Endodermal cell (in vitro differentiated cells): ENCODE results near the gene C20orf144. TPM values are rescaled to one million over a fixed set of nuclear protein-coding genes. Genes with fewer than 3 reads are reported as not detected.

Experiments
- DNase-seq: peaks from one replicate; pipeline ENCODE4 v3.0.0-alpha.2; 2017
- H3K27ac ChIP-seq: 2 replicates; pipeline ENCODE4 v1.5.1; 2013; ENCODE audit warnings: mild to moderate bottlenecking, low read depth, low read length, moderate library complexity
- H3K27me3 ChIP-seq: 2 replicates; pipeline ENCODE4 v1.6.1; 2013; ENCODE audit warnings: mild to moderate bottlenecking, low read length, moderate library complexity; ENCODE audit not compliant: insufficient read depth, control insufficient read depth, poor library complexity, severe bottlenecking
- H3K36me3 ChIP-seq: 2 replicates; pipeline ENCODE4 v1.7.0; 2013; ENCODE audit warnings: mild to moderate bottlenecking, low read length, moderate library complexity; ENCODE audit not compliant: control insufficient read depth, insufficient read depth
- H3K4me1 ChIP-seq: one replicate; pipeline ENCODE4 v1.7.0; 2013; ENCODE audit warnings: low read length; ENCODE audit not compliant: control insufficient read depth, insufficient read depth
- H3K4me3 ChIP-seq: 2 replicates; pipeline ENCODE4 v1.5.1; 2013; ENCODE audit warnings: mild to moderate bottlenecking, low read length, moderate library complexity
- H3K9ac ChIP-seq: 2 replicates; pipeline ENCODE4 v1.6.1; 2013; ENCODE audit warnings: mild to moderate bottlenecking, low read length, moderate library complexity; ENCODE audit not compliant: poor library complexity, severe bottlenecking; ENCODE audit errors: extremely low read depth
- H3K9me3 ChIP-seq: 2 replicates; pipeline ENCODE4 v1.6.1; 2013; ENCODE audit warnings: mild to moderate bottlenecking, low read length, moderate library complexity; ENCODE audit not compliant: control insufficient read depth
- H3K27ac Mint-ChIP-seq: 2 replicates; pipeline ENCODE4 v1.8.0; 2020; ENCODE audit warnings: mixed read lengths
- H3K27me3 Mint-ChIP-seq: 2 replicates; pipeline ENCODE4 v1.8.0; 2021; ENCODE audit warnings: mild to moderate bottlenecking, mixed read lengths; ENCODE audit not compliant: insufficient read depth
- H3K36me3 Mint-ChIP-seq: 2 replicates; pipeline ENCODE4 v1.8.0; 2020; ENCODE audit warnings: low read depth, mixed read lengths
- H3K4me1 Mint-ChIP-seq: 2 replicates; pipeline ENCODE4 v1.8.0; 2020; ENCODE audit warnings: mixed read lengths
- H3K4me3 Mint-ChIP-seq: 2 replicates; pipeline ENCODE4 v1.8.0; 2020; ENCODE audit warnings: mild to moderate bottlenecking, moderate library complexity, mixed read lengths
- H3K9me3 Mint-ChIP-seq: 2 replicates; pipeline ENCODE4 v1.8.0; 2020; ENCODE audit warnings: mild to moderate bottlenecking, mixed read lengths
- CTCF ChIP-seq: fragments of 200-600 bp; sonication (generic); conservative IDR thresholded peaks from 2 replicates; pipeline ENCODE4 v1.5.0; 2021; ENCODE audit warnings: antibody characterized with exemption, mild to moderate bottlenecking
- WGBS, 2 experiments: methylation state at CpG; one replicate each; pipeline versions ENCODE4 v1.1.5 to v1.1.7; 2013; ENCODE audit warnings: missing lambda C conversion rate in 2 of 2, mixed read lengths in 1 of 2; ENCODE audit not compliant: insufficient coverage in 1 of 2, insufficient read length in 1 of 2; 5-methylcytosine and 5-hydroxymethylcytosine counted together
- long read RNA-seq, 4 experiments: library from polyadenylated mRNA in 2 of 4; library from RNA in 1 of 4; library from capped mRNA in 1 of 4; stranded (forward) in 3 of 4; unstranded in 1 of 4; transcript quantifications; one replicate each; pipeline ENCODE4 v2.0.0, GENCODE V29; 2020 to 2021; ENCODE audit warnings: inconsistent platforms in 1 of 4
- polyA plus RNA-seq, 2 experiments: library from polyadenylated mRNA; stranded (reverse); fragments of 50-300 nt; gene quantifications; one replicate each; pipeline ENCODE4 v1.2.3, GENCODE V29; 2013
- total RNA-seq, 2 donors: library from RNA; stranded (reverse); fragmentation: NEBNext Ultra II Directional in 1 of 2; extraction: Animal tissue kit (Norgen Biotek cat#: 25700) in 1 of 2; gene quantifications; 2 replicates in 1 of 2; 3 replicates in 1 of 2; pipeline ENCODE4 v1.2.1, GENCODE V29; 2021

C20orf144 gene
- under 1 TPM in 1 of 2 donors, not detected in 1; 0.44 TPM for total RNA-seq
- 0.18 TPM for polyA plus RNA-seq (2013, experiment 1 of 2)
- 0.17 TPM for polyA plus RNA-seq (2013, experiment 2 of 2)
- long read RNA-seq, experiment 1: 0 reads
- long read RNA-seq, experiment 2, partial matches to known transcripts: 0 of 1 reads
- long read RNA-seq, experiment 2, other reads (novel, unspliced or antisense): 0 of 1 reads
- long read RNA-seq, experiment 3: 0 reads
- long read RNA-seq, experiment 4: 0 reads

GRCh38 chr20:33662172-33662571 lies at the start of gene C20orf144:
C20orf144 (plus strand) TSS chr20:33662327; CDS start chr20:33662346, 19 bp downstream.
- WGBS, 2 experiments: 95 to 100% methylated on average over 4 to 10 of the region's 10 CpGs
- no peak for TF ChIP-seq CTCF
- Mint-ChIP-seq H3K27ac (peak within 1 kb of the TSS; percentile 0), H3K27me3 (peaks cover 2% of the 10 kb centered on the region), H3K4me1 (peaks cover 19% of the 10 kb centered on the region), H3K36me3 (peaks cover 16% of the 10 kb centered on the region), H3K9me3 (no peaks in the 10 kb centered on the region), H3K4me3 (peak within 1 kb of the TSS; percentile 75)
- H3K27me3 ChIP-seq: no peaks in the 10 kb centered on the region
- peaks cover 6% of the 10 kb centered on the region for H3K36me3 ChIP-seq
- H3K4me3 ChIP-seq: peak within 1 kb of the TSS; percentile 86
- peaks cover 3% of the 10 kb centered on the region for H3K4me1 ChIP-seq
- H3K9me3 ChIP-seq: no peaks in the 10 kb centered on the region
- peak within 1 kb of the TSS; percentile 53 for H3K9ac ChIP-seq
- DNase-seq: no peak
- no peak within 1 kb of the TSS for H3K27ac ChIP-seq

GRCh38 chr20:33621717-33622400 lies 40.3 kb upstream of the C20orf144 start:
- Mint-ChIP-seq H3K27me3 (no peaks in the 10 kb centered on the region), H3K9me3 (no peaks in the 10 kb centered on the region), H3K4me1 (no peaks in the 10 kb centered on the region), H3K4me3 (no peak overlapping the region), H3K27ac (no peak overlapping the region), H3K36me3 (peaks cover 60% of the 10 kb centered on the region)
- Histone ChIP-seq H3K27ac (no peak overlapping the region), H3K9me3 (no peaks in the 10 kb centered on the region), H3K36me3 (peaks cover 56% of the 10 kb centered on the region), H3K4me1 (no peaks in the 10 kb centered on the region), H3K27me3 (no peaks in the 10 kb centered on the region), H3K9ac (no peak overlapping the region), H3K4me3 (no peak overlapping the region)
- no peak for DNase-seq
- WGBS, 2 experiments: 94 to 100% methylated on average over 3 to 4 of the region's 4 CpGs
- TF ChIP-seq CTCF: no peak

- Mint-ChIP-seq H3K36me3 (peaks cover 65% of the 10 kb centered on the region), H3K9me3 (no peaks in the 10 kb centered on the region), H3K4me1 (no peaks in the 10 kb centered on the region), H3K4me3 (no peak overlapping the region), H3K27ac (peak overlapping the region; percentile 20), H3K27me3 (no peaks in the 10 kb centered on the region)
- no peak overlapping the region for H3K4me3 ChIP-seq
- H3K27ac ChIP-seq: no peak overlapping the region
- H3K27me3 ChIP-seq: no peaks in the 10 kb centered on the region
- H3K36me3 ChIP-seq: peaks cover 59% of the 10 kb centered on the region
- no peaks in the 10 kb centered on the region for H3K4me1 ChIP-seq
- H3K9me3 ChIP-seq: no peaks in the 10 kb centered on the region
- H3K9ac ChIP-seq: no peak overlapping the region
- 92 to 96% methylated on average over 7 to 10 of the region's 10 CpGs for WGBS, 2 experiments
- no peak for DNase-seq
- no peak for TF ChIP-seq CTCF
Observed at GRCh38 chr20:33622705-33623365, 39.3 kb upstream of the C20orf144 start.
